NCI-H748 (cell line): ENCODE data around the gene ANAPC1.
A peak's percentile ranks its signal among the peaks of the same experiment; 100 is the strongest.
"Not testable (repeated sequence)": the region's sequence is repeated elsewhere in the genome, so short reads cannot be mapped to it uniquely, and the experiment has no call there.

Experiments used
- DNase-seq: peaks from one replicate; lab custom pipeline; 2025; ENCODE audit not compliant: unreplicated experiment; lab: John Stamatoyannopoulos, UW

The ANAPC1 gene

GRCh38 chr2:111883661-111884591 is at the start of gene ANAPC1:
ANAPC1 (minus strand) TSS chr2:111884193; CDS start chr2:111880825, 3,368 bp downstream.
- peak; percentile 85 for DNase-seq

DNA sequence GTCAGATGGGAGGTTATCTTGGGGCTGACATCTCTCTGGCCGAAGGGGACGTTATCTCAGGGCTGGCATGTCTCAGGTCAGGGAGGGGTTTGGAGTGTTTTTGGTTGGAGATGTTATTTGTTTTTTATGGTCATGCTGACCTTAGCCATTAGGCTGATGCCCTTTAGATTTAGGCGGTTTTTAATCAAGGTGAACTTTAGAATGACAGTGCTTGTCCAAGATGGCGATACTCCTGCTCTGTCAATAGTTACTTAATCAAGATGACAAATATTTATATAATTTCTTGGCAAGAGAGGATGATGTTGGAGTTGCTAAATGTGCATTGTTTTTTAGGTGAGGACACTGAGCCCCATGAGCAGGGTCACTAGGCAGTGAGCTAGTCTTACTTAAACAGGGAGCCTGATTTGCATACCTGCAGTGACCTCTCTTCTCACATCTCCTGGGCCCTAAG is 48.9 kb upstream of the ANAPC1 start:
- DNase-seq = no peak

DNA sequence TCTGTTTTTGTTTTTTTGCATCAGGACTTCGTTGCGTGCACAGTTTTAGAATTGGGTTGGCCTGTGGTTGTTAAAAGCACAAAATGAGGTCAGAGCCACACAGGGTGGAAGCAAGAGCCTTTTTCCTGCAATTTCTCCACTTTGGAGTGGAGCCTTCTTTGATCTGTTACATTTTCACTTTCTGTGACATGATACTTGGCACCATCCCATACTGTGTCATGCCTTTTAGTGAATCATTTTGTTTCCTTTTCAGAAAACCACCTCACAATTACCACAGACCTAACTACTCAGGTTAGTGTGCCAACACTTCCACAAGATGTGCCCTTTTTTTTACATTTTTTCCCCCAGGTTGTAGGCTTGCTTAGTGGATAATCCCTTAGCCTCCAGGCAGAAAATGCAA is 46.9 kb upstream of the ANAPC1 start:
- DNase-seq = no peak

DNA sequence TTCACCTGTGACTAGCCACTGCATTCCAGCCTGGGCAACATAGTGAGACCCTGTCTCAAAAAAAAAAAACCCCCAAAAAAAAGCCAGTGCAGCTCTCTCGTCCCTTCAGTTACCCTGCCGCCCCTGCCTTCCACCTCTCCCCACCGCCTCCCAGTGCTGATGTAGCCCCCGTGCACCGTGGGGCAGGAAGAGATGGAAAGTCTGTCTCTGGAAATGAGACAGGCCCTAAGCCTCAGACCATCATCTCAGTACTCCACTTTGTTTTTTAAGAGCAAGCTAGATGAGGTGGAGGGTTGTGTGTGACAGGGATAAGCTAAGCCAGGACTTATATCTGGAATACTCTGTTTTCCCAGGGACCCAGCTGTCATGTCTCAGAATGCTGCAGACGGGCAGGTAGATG is 46.4 kb upstream of the ANAPC1 start:
- no peak for DNase-seq

DNA sequence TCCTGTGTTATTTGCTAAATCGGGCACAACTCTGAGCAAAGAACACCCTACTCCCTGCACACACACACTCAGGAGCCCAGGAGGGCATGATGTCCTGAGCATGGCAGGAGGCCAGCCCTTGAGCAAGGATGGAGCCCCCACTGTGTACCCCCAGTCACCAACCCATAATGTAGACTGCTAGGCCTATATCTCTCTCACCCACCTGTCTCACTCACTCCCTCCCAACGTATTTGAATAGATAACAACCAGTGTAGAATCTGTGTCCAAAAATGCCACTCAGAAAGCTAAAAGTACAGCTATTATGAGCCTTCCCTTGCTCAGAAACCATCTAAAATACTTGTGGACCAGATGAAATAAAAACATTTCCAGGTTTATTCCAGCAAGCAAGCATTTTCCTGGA is 43.7 kb upstream of the ANAPC1 start:
- DNase-seq = no peak

- DNase-seq = no peak
These were observed 40.7 kb upstream of the ANAPC1 start for GRCh38 chr2:111924617-111925107.

- no peak for DNase-seq
These were observed 39.3 kb upstream of the ANAPC1 start for GRCh38 chr2:111923276-111923804.

GRCh38 chr2:111919794-111920608 is 36.0 kb upstream of the ANAPC1 start:
- DNase-seq = no peak

DNA sequence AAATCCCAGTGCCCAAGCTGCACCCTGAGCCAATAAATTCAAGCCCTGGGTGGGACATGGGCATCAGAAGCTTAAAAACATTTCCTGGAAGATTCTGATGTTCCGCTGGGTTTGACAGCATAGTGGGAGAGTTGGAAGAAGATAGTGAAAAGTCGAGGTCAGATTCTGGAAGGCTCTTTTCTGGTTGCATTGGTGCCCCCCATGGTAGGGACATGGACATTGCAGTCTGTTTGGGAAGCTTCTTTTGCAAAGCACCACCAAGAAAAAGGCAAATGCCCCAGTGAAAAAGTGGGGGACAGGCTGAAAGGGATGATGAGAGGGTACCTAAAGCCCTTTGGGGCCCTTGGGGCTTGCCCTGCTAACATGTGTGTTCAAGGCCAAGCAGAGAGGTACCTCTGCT is 35.4 kb upstream of the ANAPC1 start:
- no peak for DNase-seq

- DNase-seq = no peak
These were observed 34.4 kb upstream of the ANAPC1 start for GRCh38 chr2:111918383-111918806.

GRCh38 chr2:111917106-111917505 is 33.1 kb upstream of the ANAPC1 start:
- DNase-seq = no peak

DNA sequence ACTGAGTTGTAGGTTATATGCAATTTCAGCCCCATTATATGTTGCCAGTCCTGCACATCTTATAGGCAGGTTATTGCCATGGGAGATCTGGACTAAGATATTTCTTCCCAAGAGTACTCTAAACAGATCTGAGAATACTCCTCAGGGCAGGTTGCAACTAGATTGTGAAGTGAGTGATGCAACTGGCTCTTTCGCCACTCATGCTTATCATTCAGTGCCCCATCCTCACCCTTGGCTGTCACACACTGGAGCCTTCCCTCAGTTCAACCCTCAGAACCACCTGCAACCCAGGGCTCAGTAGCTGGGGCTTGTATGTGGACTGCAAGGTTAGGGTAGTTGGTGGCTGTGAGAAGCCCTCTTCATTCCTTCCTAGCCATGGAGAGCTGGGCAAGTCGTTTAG is 28.6 kb upstream of the ANAPC1 start:
- no peak for DNase-seq

DNA sequence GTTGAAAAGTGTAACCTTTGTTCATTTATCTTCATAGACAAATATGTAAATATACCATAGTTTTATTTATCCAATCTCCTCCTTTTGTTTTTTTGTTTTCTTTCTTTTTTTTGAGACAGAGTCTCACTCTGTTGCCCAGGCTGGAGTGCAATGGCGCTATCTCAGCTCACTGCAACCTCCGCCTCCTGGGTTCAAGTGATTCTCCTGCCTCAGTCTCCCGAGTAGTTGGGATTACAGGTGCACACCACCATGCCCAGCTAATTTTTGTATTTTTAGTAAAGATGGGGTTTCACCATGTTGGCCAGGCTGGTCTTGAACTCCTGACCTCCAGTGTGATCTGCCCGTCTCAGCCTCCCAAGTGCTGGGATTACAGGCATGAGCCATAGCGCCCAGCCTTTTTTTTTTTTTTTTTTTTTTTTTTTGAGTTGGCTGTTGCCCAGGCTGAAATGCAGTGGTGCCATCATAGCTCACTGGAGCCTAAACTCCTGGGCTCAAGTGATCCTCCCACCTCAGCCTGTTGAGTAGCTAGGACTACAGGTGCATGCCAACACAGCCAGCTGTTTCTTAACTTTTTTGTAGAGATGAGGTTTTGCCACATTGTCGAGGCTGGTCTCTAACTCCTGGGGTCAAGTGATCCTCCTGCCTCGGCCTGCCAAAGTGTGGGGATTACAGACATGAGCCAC is 27.4 kb upstream of the ANAPC1 start:
- not testable (repeated sequence) for DNase-seq

GRCh38 chr2:111910609-111911277 is 26.8 kb upstream of the ANAPC1 start:
- DNase-seq = no peak

- not testable (repeated sequence) for DNase-seq
These were observed 26.0 kb upstream of the ANAPC1 start for GRCh38 chr2:111909997-111910396.

GRCh38 chr2:111909079-111909478 is 25.1 kb upstream of the ANAPC1 start:
- DNase-seq = no peak

DNA sequence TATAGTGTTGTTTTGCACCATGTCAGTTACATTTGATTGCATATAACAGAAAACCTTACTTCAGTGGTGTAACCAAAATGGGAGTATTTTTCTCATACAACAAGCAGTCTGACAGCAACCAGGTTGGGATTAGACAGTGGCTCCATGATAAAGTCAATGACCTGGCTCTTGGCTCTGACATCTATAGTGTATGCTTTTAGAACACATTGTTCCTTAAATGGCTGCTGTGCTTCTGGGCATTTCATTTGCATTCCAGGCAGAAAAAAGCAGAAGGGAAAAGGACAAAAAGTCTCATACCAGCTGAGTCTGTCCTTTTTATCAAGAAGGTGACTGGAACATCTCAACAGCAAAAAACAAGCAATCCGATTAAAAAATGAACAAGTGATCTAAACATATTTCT is 24.6 kb upstream of the ANAPC1 start:
- no peak for DNase-seq

DNA sequence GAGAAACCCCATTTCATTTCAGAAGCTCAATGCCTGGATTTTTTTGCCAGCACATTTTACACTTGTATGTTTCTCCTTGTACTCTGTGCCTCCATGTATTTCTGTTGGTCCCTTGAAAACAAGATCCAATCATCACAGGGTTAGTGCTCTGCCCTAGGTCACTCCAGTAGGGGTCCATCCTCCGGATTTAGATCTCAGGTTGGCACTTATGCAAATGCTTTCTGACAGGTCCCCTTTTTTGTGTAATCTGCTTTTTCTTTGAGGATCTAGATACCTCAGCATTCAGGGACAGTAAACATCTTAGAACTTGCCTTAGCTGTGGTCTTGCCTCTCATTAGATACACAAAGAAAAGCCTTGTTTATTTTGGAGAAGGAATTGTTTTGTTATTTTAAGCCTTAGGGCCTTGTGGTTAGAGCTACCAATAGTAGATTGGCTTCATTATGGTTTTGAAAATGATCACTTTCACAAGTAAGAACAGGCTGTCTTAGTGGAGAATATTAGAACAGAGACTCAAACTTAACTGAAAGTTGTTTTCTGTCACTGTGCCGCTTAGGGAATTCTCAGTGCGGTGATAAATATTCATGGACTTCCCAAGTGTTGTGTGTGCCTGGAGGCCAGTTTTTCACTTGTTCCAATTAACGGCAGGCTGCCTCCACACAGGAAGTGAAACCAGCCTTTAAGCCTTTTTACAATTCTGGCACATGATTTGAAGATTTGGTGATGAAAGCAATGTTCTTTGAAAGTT is 22.2 kb upstream of the ANAPC1 start:
- DNase-seq = no peak

- DNase-seq = not testable (repeated sequence)
These were observed 21.5 kb upstream of the ANAPC1 start for GRCh38 chr2:111905475-111905869.
